HepG2 (cell line): Measurements from ENCODE around the gene TNKS1BP1. TPM values are rescaled to one million over a fixed set of nuclear protein-coding genes. Genes with fewer than 3 reads are reported as not detected.

Source experiments
- ATAC-seq: fragments of 200-7000 bp; cut with Tn5 transposase; 3 replicates; pipeline ENCODE4 v1.9.1; 2020; ENCODE audit warnings: mild to moderate bottlenecking, moderate library complexity
- BruUV-seq: library from RNA; stranded (reverse); fragments of 400-500 nt; replicated peaks from 2 replicates; lab custom pipeline; 2021; lab: Mats Ljungman, UMichigan
- CTCF ChIA-PET: fragments of 300-600 bp; formaldehyde crosslinking; extraction: SDS; loops from one replicate; lab custom pipeline; 2021; ENCODE audit warnings: low total read pairs, inconsistent platforms, low intra/inter-chr PET ratio; lab: Yijun Ruan, JAX
- POLR2A ChIA-PET: fragments of 350-600 bp; sonication (Branson Sonifier 250); formaldehyde crosslinking; loops from one replicate; lab custom pipeline; 2020; ENCODE audit warnings: antibody characterized with exemption, inconsistent platforms; lab: Yijun Ruan, JAX
- DNase-seq: peaks from one replicate; pipeline ENCODE4 v3.0.0-alpha.2; 2015; ENCODE audit warnings: low spot score
- FAIRE-seq: peaks from 3 replicates; lab custom pipeline; 2011; peaks lifted over from hg19 to GRCh38; lab: Jason Lieb, UNC
- H2AFZ ChIP-seq: one replicate; pipeline ENCODE4 v1.6.1; 2011; ENCODE audit warnings: low read length, inconsistent platforms
- H3K27ac ChIP-seq: fragments of 300-600 bp; 3 replicates; pipeline ENCODE4 v1.8.0; 2011; ENCODE audit warnings: mixed run types, mild to moderate bottlenecking, mixed read lengths, low read length, inconsistent platforms; ENCODE audit not compliant: insufficient read depth; ENCODE audit errors: extremely low read length
- H3K27me3 ChIP-seq, 2 experiments: fragments of 200-600 bp in 1 of 2; 2 replicates in 1 of 2; 3 replicates in 1 of 2; pipeline versions ENCODE4 v1.6.0 to v1.8.0; 2011; ENCODE audit warnings: low read length in 2 of 2, mild to moderate bottlenecking in 2 of 2, moderate library complexity in 2 of 2, inconsistent platforms in 1 of 2; ENCODE audit not compliant: insufficient read depth in 2 of 2, control insufficient read depth in 1 of 2
- H3K36me3 ChIP-seq, 2 experiments: fragments of 200-600 bp in 1 of 2; replicated peaks in 1 of 2; 2 replicates in 1 of 2; 3 replicates in 1 of 2; pipeline versions ENCODE4 v1.5.1 to v1.8.0; 2011; ENCODE audit warnings: low read length in 2 of 2, inconsistent platforms in 1 of 2; ENCODE audit not compliant: insufficient read depth in 2 of 2, control insufficient read depth in 1 of 2
- H3K4me1 ChIP-seq: 2 replicates; pipeline ENCODE4 v1.5.1; 2012; ENCODE audit warnings: low read length, inconsistent platforms; ENCODE audit not compliant: insufficient read depth
- H3K4me2 ChIP-seq: 2 replicates; pipeline ENCODE4 v1.6.0; 2011; ENCODE audit warnings: low read depth, low read length, inconsistent platforms
- H3K4me3 ChIP-seq, 3 experiments: fragments of 200-600 bp in 1 of 3; sonication (generic), shearing (Covaris generic) in 1 of 3; replicated peaks in 1 of 3; 2 replicates each; pipeline ENCODE4 v1.5.1; 2011 to 2016; ENCODE audit warnings: low read length in 3 of 3, inconsistent platforms in 2 of 3, low read depth in 2 of 3, mild to moderate bottlenecking in 2 of 3, control low read depth in 1 of 3, mixed read lengths in 1 of 3; ENCODE audit not compliant: insufficient read depth in 1 of 3
- H3K79me2 ChIP-seq: one replicate; pipeline ENCODE4 v1.6.1; 2011; ENCODE audit warnings: low read length, inconsistent platforms; ENCODE audit not compliant: insufficient read depth
- H3K9ac ChIP-seq: 2 replicates; pipeline ENCODE4 v1.6.0; 2011; ENCODE audit warnings: mild to moderate bottlenecking, low read depth, low read length, inconsistent platforms; ENCODE audit not compliant: insufficient read depth
- H3K9me3 ChIP-seq: 2 replicates; pipeline ENCODE4 v1.5.1; 2012; ENCODE audit warnings: mild to moderate bottlenecking, low read length
- H4K20me1 ChIP-seq: 2 replicates; pipeline ENCODE4 v1.6.0; 2011; ENCODE audit warnings: inconsistent platforms, mild to moderate bottlenecking, low read length, moderate library complexity; ENCODE audit not compliant: insufficient read depth
- NBN ChIP-seq: fragments of 450-650 bp; conservative IDR thresholded peaks from 2 replicates; pipeline ENCODE4 v1.6.1; 2017
- ZBTB33 ChIP-seq: sonication (generic); formaldehyde crosslinking; IDR thresholded peaks from 2 replicates; pipeline ENCODE4 v1.4.0; 2020; ENCODE audit warnings: missing genetic modification reagents
- ZMYM4 ChIP-seq: sonication (generic); formaldehyde crosslinking; IDR thresholded peaks from 2 replicates; pipeline ENCODE4 v1.8.1; 2023; ENCODE audit warnings: mild to moderate bottlenecking, missing genetic modification reagents
- WGBS: methylation state at CpG from one replicate; pipeline ENCODE4 v1.1.6; 2017; ENCODE audit warnings: low lambda C conversion rate; 5-methylcytosine and 5-hydroxymethylcytosine counted together
- in situ Hi-C: cut with HindIII; loops from 2 replicates; pipeline ENCODE4 v1.10.0; 2017; ENCODE audit warnings: low pct_unique_long_range_greater_than_20kb; ENCODE audit not compliant: extremely low pct_ligation_motif_present
- intact Hi-C: fragments of 100-400 bp; cut with micrococcal nuclease; formaldehyde crosslinking; loops from one replicate; pipeline ENCODE4 v1.10.0; 2022; ENCODE audit not compliant: unreplicated experiment
- polyA plus RNA-seq, 8 experiments: library from polyadenylated mRNA; depleted of rRNA in 3 of 8; stranded (reverse) in 7 of 8; unstranded in 1 of 8; fragments of >200 nt; fragmentation: Illumina TruSeq in 4 of 8; extraction: Trizol in 4 of 8; gene quantifications; 2 replicates each; pipeline versions ENCODE4 v1.2.1 to v1.2.3, GENCODE V29; 2011 to 2016; ENCODE audit warnings: low read depth in 4 of 8, missing spikeins in 1 of 8, mixed read lengths in 1 of 8; ENCODE audit not compliant: insufficient read depth in 1 of 8
- total RNA-seq, 5 experiments: library from RNA; depleted of rRNA; stranded (reverse); fragments of >200 nt; fragmentation: Illumina TruSeq; extraction: Trizol; gene quantifications; 2 replicates each; pipeline ENCODE4 v1.2.3, GENCODE V29; 2016; ENCODE audit warnings: low read depth in 1 of 5
- TF ChIP-seq, protein P1 (sequence below): sonication (generic); formaldehyde crosslinking; IDR thresholded peaks from 2 replicates; pipeline ENCODE4 v1.5.0; 2020; ENCODE audit warnings: mild to moderate bottlenecking, missing genetic modification reagents, moderate library complexity

The TNKS1BP1 gene
- total and polyA plus RNA-seq, 2 of the 13 experiments (the other 11 are each of a cell fraction or from before 2014, with no cell fraction given) = 13.7 to 15.0 TPM

DNA sequence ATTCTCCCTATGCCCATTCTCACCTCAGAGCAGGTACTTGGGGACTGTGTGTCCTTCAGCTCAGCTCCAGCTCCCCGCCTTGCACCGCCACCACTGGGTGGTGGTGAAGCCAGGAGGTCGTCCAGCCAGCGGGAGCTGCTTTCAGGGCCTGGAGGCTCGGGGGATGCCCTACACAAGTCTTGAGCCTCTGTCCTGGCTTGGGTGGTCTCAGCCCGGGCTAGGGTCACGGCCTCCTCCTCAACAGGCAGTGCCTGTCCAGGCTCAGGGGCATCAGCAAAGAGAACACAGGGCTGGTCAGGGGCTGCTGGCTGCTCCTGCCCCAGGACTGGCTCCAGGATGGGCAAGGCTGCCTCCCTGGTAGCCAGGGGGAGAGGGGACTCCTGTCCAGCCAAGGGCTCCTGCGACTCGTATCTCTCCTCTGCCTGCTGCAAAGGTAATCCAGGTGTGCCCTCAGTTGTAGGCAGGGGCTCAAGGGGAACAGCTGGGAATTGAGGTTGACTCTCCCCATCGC lies 12.2 kb downstream of the TNKS1BP1 start:
- no TSS peak for BruUV-seq
- in situ Hi-C loops (no loop called here), intact Hi-C loops (no loop called here)
- no peak overlapping the region for H2AFZ ChIP-seq
- H3K9me3 ChIP-seq = no peaks in the 10 kb centered on the region
- CTCF ChIA-PET = no interaction called here
- no peak overlapping the region for H3K27ac ChIP-seq
- peaks cover 58% of the 10 kb centered on the region for H3K4me1 ChIP-seq
- no peak overlapping the region for H3K4me3 ChIP-seq
- FAIRE-seq (no peak), DNase-seq (no peak), ATAC-seq (no peak)
- WGBS = 93% methylated on average over 3 of the region's 10 CpGs
- 0 out of 2 replicates have a peak, but pooled peaks have one; percentile 2 for TF ChIP-seq ZMYM4
- TF ChIP-seq NBN = no peak
- TF ChIP-seq, protein P1, sequence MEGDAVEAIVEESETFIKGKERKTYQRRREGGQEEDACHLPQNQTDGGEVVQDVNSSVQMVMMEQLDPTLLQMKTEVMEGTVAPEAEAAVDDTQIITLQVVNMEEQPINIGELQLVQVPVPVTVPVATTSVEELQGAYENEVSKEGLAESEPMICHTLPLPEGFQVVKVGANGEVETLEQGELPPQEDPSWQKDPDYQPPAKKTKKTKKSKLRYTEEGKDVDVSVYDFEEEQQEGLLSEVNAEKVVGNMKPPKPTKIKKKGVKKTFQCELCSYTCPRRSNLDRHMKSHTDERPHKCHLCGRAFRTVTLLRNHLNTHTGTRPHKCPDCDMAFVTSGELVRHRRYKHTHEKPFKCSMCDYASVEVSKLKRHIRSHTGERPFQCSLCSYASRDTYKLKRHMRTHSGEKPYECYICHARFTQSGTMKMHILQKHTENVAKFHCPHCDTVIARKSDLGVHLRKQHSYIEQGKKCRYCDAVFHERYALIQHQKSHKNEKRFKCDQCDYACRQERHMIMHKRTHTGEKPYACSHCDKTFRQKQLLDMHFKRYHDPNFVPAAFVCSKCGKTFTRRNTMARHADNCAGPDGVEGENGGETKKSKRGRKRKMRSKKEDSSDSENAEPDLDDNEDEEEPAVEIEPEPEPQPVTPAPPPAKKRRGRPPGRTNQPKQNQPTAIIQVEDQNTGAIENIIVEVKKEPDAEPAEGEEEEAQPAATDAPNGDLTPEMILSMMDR (CRISPR knock-in tag) = peak; percentile 39
- peak; percentile 100 for TF ChIP-seq ZBTB33 (CRISPR knock-in tag)
- H3K79me2 ChIP-seq = no peaks in the 10 kb centered on the region
- H3K4me2 ChIP-seq = no peak overlapping the region
- peaks cover 19 to 35% of the 10 kb centered on the region in 2 experiments; a peak in 4 of 5 replicates for H3K36me3 ChIP-seq
- no peak overlapping the region for H3K9ac ChIP-seq
- no peaks in the 10 kb centered on the region for H4K20me1 ChIP-seq
- POLR2A ChIA-PET = interaction anchor here (0.6 to 3.1 kb wide), 4 partner anchors 8 to 23 kb away, joined by 3 to 38 read pairs (median 18); partner anchors contain the start of genes SSRP1 and TNKS1BP1
- H3K27me3 ChIP-seq = no peaks in the 10 kb centered on the region
